EH (cell line): Measurements from ENCODE around the gene EIF4E.
A peak's percentile ranks its signal among the peaks of the same experiment; 100 is the strongest.
"Not testable (repeated sequence)": the region's sequence is repeated elsewhere in the genome, so short reads cannot be mapped to it uniquely, and the experiment has no call there.

Source experiments
- DNase-seq: peaks from one replicate; pipeline ENCODE4 v3.0.0-alpha.2; 2015; ENCODE audit warnings: low read depth

Gene EIF4E

GRCh38 chr4:98928505-98929340 lies at the start of gene EIF4E:
EIF4E (minus strand) TSS chr4:98929133; CDS start chr4:98929112, 21 bp downstream.
- DNase-seq: peak; percentile 99

DNA sequence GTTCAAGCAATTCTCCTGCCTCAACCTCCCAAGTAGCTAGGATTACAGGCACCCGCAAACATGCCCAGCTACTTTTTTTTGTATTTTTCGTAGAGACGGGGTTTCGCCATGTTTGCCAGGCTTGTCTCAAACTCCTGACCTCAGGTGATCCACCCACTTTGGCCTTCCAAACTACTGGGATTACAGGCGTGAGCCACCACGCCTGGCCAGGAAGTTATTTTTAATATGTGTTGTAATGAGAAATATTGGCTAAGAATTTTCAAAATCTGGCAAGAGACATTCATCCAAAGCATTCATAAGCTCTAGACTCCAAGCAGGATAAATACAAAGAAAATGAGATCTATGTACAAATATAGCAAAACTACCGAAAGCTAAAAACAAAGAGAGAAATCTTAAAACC lies 48.6 kb upstream of the EIF4E start:
- DNase-seq: no peak

DNA sequence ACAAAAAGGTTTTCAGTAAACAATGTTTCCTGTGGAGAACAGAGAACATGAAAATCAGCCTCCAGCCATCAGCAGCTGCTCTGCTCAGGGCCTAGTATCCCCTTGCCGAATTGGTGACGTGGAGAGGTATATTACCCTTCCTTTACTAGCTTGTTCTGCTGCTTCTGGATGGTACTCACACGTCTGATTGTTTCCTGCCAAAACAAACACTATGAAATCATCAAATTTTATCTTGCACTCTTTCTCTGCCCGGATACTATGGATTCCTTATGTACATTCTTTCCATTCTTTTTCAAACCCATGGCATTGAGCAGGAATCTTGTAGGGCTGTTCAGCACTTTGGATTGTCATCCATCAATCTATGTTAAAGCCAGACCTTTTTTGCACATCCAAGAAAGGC lies 47.8 kb upstream of the EIF4E start:
- DNase-seq: peak; percentile 76

DNA sequence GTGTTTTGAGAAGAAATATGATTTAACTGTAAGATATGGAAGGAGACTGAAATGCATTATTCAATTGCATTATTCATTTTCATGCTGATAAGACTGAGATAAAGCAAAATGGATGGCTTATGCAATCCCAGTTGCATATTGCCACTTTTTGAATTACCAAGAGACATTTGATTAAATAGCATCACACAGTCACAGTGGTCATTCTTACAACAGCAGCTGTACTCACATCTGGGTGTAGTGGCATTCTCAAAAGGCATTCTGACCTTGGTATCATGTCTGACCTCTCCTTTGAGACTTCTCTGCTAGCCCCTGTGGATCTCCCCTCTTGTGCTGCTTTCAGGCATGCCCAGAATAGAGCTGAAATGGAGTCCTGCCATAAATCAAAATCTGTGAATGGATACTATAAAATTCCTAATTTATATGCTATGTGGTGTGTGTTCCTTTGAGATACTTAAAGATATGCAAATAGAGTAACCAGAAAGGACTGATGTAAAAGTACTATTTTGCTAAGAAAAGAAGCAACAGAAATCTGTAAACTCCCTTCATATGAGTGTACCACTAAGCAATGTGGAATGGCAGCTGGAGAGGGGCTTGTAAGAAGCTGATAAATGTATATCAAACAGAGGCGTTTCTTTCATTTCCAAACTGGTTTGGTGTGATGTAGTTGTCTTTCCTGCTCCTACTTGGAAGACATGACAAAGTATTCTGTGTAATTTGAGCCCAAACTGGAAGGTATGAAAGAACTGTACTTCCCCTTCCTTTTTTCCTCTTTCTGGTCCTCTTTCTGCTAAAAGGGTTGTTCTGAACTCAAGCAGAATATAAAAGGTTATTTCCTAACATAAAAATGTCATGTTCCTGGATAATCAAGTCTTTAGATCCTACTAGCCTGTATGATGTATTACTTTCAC lies 41.2 kb upstream of the EIF4E start:
- no peak for DNase-seq

DNA sequence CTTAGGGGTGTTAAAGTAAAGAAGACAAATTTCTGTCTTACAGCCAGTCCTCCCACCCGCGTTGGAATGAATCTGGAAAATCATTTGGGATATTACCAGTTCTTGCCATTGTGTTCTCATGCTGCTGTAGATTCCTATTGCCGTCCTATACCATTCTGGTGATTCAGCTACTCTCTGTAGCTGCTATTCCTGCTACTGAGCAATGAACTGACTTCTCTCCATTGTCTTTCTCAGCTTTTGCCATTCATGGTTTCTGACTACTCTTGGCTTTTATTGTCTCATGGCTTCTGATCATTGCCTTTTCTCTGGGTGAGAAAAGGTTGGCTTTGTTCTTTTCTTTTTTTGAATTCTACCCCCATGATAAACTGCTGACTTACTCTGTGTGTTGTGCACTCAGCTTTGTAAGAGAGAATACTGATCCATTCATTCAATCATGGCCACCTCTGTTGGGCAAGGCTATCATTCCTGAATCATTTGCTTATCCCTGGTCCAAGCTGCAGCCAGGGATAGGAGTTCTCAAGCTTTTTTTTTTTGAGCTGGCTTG lies 38.9 kb upstream of the EIF4E start:
- no peak for DNase-seq

GRCh38 chr4:98966926-98967325 lies 38.0 kb upstream of the EIF4E start:
- no peak for DNase-seq

DNA sequence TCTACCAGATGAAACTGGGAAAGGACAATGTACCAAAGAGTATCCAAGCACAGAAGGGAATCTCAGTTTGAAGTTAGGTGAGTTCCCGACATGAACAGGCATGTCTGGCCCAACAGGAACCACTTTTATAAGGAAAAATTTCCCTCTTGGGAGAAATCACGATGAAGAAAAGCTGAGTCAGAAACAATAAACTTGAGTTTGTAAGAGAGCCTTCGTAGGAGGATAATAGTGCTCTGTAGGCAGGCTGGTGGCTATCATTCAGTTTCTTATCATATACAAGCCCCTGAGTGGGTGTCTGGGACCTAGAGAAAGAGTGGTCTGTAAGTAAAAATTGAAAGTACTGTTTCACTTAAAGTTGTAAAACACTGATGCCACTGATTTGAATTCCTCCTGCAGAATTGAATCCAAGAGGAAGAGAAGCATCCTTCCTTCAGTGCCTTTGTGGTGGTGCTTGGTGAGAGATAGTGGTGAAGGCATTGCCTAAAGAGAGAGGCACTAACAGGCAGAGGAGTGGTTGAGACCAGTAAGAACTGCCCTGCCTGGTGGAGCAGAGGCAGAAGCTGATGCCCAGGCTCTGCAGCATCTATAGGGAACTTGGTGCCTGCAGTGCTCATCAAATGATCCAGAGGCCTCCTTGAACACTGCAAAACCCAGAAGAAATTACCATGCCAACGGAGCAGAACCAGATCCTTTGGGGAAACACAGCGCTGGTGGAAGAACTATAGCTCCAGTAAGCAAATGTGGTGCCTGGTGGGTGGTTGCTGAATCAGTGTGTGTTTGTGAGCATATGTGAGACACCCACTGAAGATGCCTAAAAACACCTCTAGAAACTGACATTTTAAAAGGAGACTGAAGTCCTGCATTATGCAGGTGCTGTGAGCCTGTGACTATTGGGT lies 34.9 kb upstream of the EIF4E start:
- DNase-seq: no peak

- no peak for DNase-seq
Measured at GRCh38 chr4:98961770-98962169, 32.8 kb upstream of the EIF4E start.

DNA sequence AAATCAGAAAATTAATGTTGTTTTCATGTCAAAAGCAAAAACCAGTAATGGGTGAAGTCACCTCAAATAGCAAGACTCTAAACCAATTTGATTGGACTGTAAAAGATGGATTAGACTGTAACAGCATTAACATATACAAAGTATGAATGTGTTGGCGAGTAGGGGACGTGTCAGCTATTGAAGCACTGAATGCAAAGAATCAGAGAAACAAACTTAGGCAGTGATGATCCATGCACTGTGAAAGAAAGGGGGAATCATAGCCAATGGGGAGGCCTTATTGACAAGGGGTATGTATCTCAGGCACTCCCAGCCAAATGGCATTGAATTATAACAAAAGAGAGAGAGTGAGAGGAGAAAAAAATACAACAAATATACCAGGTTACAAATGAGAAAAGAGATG lies 30.5 kb upstream of the EIF4E start:
- DNase-seq: no peak

- no peak for DNase-seq
Measured at GRCh38 chr4:98958065-98958464, 29.1 kb upstream of the EIF4E start.

DNA sequence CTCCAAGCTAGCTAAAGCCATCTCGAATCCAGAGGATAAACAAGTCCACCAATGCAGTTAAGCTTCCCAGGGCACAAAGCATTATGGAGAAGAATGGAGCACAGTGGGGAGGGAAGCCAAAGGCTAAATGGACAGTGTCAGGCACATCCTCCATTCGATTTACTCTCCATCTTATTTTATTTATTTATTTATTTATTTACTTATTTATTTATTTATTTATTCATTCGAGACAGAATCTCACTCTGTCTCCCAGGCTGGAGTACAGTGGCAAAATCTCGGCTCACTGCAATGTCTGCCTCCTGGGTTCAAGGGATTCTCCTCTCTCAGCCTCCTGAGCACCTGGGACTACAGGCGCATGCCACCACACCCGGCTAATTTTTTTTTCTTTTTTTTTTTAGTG lies 26.3 kb upstream of the EIF4E start:
- no peak for DNase-seq

- DNase-seq: no peak
Measured at GRCh38 chr4:98951710-98952109, 22.8 kb upstream of the EIF4E start.

- DNase-seq: peak; percentile 15
Measured at GRCh38 chr4:98950925-98951324, 22.0 kb upstream of the EIF4E start.

DNA sequence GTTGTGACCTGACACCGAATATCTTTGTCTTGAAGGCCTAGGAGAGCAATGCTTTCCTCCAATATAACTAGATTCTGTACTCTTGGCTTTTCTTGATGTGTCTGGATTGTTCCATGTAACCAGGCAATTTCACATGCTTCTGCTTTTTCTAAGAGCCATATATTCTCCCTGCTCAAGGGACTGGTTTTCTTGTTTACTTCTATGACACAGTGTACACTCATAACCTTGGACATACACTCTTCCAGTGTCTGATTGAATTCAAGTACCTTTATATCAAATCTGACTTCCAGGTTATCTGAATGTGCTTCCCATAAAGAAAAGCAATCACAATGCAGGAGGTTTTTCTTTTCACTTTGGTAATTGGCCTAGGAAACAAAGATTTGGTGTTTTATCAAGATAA lies 17.4 kb upstream of the EIF4E start:
- DNase-seq: no peak

DNA sequence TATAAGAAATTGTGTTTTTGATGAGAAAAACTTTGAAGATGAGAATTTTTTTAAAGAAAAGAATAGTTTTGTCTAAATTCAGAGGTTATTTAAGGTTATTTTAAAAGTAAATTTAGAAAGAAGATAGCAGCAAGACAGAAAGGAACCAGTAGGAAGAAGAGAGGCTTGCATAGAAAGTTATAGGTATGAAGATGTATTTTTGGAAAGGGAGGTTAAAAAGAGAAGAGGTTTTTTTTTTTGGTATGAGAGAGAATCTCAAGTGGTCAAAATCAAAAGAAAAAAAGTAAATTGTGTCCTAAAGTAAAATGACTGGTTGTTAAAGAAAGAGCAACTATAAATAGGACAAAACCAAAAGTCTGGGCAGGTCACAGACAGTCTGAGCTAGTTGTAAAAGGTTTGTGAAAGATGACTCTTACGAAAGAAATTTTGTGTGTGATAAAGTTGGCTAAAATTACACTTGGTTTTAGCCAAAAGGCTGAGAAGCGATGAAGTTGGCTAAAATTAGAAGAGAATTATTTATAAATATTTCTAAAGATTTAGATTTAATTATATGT lies 16.4 kb upstream of the EIF4E start:
- peak; percentile 59 for DNase-seq

DNA sequence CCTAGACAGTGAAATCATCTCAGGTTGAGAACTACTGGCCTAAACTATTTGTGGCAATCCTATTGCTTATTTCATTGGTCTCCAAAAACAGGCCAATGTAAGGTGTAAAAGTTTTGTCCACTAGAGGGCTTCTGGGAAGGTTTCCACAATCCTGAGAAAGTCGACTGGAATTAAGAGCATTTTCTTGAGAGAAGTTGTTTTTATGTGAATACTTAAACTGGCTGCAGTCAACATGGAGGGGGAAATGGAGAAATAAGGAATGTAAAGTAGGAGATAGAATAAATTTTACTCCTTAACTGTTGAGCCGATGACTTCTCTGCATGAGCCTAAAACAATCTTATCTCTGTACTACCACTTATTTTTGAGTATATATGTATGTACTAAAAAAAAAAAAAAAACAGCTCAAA lies 11.0 kb upstream of the EIF4E start:
- peak; percentile 76 for DNase-seq

GRCh38 chr4:98939438-98939837 lies 10.5 kb upstream of the EIF4E start:
- no peak for DNase-seq

- DNase-seq: peak; percentile 76
Measured at GRCh38 chr4:98937986-98938720, 9.2 kb upstream of the EIF4E start.

DNA sequence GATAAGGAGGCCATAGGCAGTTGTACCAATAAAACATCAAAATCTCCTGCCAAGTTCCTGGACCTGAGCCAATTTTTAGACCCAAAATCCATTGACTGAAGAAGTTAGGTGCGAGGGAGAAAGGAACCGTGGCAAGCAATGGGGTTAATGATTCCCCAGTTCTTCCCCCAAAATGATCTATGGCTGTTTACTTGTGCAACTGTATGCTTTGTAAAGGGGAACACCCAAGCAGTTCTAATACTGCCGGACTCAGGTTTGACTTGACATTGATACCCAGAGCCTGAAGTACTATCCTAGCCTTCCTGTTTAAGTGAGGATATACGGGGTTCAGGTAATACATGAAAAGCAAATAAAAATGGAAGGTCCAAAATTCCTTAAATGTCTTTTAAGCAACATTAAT lies 6.7 kb upstream of the EIF4E start:
- DNase-seq: no peak

DNA sequence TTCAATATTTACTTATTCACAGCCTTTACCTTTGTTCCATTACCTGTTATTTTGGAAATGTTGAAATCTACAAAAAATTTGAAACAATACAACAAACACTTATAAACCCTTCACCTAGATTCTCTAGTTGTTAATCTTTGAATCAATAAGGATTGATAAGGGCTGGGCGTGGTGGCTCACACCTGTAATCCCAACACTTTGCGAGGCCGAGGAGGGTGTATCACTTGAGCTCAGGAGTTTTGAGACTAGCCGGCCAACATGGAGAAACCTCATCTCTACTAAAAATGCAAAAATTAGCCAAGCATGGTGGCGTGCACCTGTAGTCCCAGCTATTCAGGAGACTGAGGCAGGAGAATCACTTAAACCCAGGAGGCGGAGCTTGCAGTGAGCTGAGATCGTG lies 5.9 kb upstream of the EIF4E start:
- DNase-seq: not testable (repeated sequence)

DNA sequence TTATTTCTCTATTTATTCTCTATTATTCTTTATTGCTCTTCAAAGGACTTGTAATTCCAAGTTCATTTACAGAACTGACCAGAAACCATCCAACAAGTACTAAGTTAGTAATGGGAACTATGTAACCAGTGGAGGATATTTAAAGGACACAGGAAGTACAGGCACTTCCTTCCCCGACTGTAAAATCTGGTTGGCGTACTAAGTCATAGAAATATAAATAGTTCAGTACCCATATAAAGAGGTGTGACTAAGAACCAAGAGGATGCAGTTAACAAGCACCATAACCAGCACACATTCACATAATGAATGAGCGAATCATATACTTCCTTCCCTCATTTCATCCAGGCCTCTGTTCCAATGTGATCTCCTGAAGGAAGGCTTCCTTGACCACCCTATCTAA lies 3.6 kb upstream of the EIF4E start:
- DNase-seq: peak; percentile 88
